ENCODE measurements around the gene MESD. TPM values are rescaled to one million over a fixed set of nuclear protein-coding genes. Genes with fewer than 3 reads are reported as not detected.

Gene MESD
- total RNA-seq, 1 experiment from 2014 or later = 47.3 TPM

DNA sequence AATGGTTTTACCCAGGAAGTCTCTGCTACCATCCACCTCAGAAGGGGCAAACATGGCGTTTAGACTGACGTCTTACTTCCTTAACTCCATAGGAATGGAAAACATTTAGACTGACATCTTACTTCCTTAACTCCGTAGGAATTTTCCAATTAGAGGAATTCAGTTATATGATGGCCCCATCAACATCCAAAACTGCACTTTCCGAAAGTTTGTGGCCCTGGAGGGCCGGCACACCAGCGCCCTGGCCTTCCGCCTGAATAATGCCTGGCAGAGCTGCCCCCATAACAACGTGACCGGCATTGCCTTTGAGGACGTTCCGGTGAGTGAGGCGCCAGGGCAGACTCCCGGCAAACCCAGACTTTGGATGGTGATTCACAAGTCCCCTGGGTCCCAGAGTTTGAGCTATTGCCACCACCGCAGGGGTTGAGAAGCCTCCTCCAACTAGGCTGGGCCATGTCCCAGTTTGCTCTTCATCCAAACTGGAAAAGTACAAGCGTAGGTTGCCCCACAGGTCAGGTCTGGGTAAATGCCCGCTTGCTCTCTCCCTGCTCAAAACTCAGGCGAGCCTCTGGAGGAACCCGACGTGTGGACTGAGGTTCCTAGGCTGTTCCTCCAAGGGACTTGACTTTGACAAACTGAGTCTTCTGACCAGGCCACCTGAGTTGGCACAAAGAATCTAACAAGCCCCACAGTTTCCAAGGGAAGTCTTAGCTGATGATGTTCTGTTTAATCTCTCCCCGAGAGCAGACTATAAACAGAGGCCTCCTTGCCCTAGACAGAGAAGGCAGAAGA is 57.7 kb downstream of the MESD start:
- BruUV-seq (replicated peaks) = no TSS peak
- Mint-ChIP-seq H3K9me3 (ENCODE audit: low read depth, unreplicated experiment) (no peaks in the 10 kb centered on the region), H3K4me3 (ENCODE audit: low read depth, unreplicated experiment) (no peak overlapping the region), H3K4me1 (ENCODE audit: low read depth, unreplicated experiment) (peaks cover 13% of the 10 kb centered on the region), H3K27ac (ENCODE audit: unreplicated experiment) (no peak overlapping the region), H3K36me3 (ENCODE audit: insufficient read depth, unreplicated experiment) (no peaks in the 10 kb centered on the region), H3K27me3 (ENCODE audit: unreplicated experiment) (no peaks in the 10 kb centered on the region)
- intact Hi-C loops (cut with micrococcal nuclease; ENCODE audit: unreplicated experiment) = no loop called here
- CTCF ChIA-PET = no interaction called here
- no peak for DNase-seq
- TF ChIP-seq CTCF (IDR thresholded peaks at IDR 0.05; ENCODE audit: unreplicated experiment) = no peak

GRCh38 chr15:80931191-80931590 is 58.4 kb downstream of the MESD start:
- BruUV-seq (replicated peaks) = no TSS peak
- CTCF ChIA-PET = no interaction called here
- Mint-ChIP-seq H3K27ac (ENCODE audit: unreplicated experiment) (no peak overlapping the region), H3K4me1 (ENCODE audit: low read depth, unreplicated experiment) (peaks cover 13% of the 10 kb centered on the region), H3K27me3 (ENCODE audit: unreplicated experiment) (no peaks in the 10 kb centered on the region), H3K36me3 (ENCODE audit: insufficient read depth, unreplicated experiment) (no peaks in the 10 kb centered on the region), H3K4me3 (ENCODE audit: low read depth, unreplicated experiment) (no peak overlapping the region), H3K9me3 (ENCODE audit: low read depth, unreplicated experiment) (no peaks in the 10 kb centered on the region)
- intact Hi-C loops (cut with micrococcal nuclease; ENCODE audit: unreplicated experiment) = no loop called here
- no peak for DNase-seq
- no peak for TF ChIP-seq CTCF (IDR thresholded peaks at IDR 0.05; ENCODE audit: unreplicated experiment)

GRCh38 chr15:80929689-80930088 is 59.9 kb downstream of the MESD start:
- Mint-ChIP-seq H3K27me3 (ENCODE audit: unreplicated experiment) (no peaks in the 10 kb centered on the region), H3K27ac (ENCODE audit: unreplicated experiment) (no peak overlapping the region), H3K9me3 (ENCODE audit: low read depth, unreplicated experiment) (no peaks in the 10 kb centered on the region), H3K36me3 (ENCODE audit: insufficient read depth, unreplicated experiment) (no peaks in the 10 kb centered on the region), H3K4me3 (ENCODE audit: low read depth, unreplicated experiment) (no peak overlapping the region), H3K4me1 (ENCODE audit: low read depth, unreplicated experiment) (peaks cover 6% of the 10 kb centered on the region)
- no TSS peak for BruUV-seq (replicated peaks)
- intact Hi-C loops (cut with micrococcal nuclease; ENCODE audit: unreplicated experiment) = no loop called here
- CTCF ChIA-PET = no interaction called here
- no peak for TF ChIP-seq CTCF (IDR thresholded peaks at IDR 0.05; ENCODE audit: unreplicated experiment)
- DNase-seq = no peak

DNA sequence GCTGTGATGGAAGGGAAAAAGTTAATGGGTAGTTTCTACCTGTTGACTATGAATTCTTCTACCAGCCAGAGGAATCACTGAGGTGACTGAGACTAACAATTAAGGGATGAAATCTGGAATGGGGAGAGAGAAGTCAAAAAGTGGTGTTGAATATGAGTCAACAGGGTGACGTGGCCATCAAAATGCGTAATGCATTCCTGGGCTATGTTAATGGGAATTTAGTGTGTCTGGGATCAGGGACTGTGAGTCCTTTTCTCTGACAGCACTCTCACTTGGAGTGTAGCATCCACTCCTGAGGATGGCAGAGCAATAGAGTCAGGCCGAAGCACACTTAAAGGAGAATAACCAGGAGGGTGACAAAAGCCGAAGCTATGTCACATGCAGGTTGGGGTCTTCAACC is 60.4 kb downstream of the MESD start:
- Mint-ChIP-seq H3K27ac (ENCODE audit: unreplicated experiment) (no peak overlapping the region), H3K27me3 (ENCODE audit: unreplicated experiment) (no peaks in the 10 kb centered on the region), H3K9me3 (ENCODE audit: low read depth, unreplicated experiment) (no peaks in the 10 kb centered on the region), H3K4me3 (ENCODE audit: low read depth, unreplicated experiment) (no peak overlapping the region), H3K36me3 (ENCODE audit: insufficient read depth, unreplicated experiment) (no peaks in the 10 kb centered on the region), H3K4me1 (ENCODE audit: low read depth, unreplicated experiment) (peaks cover 2% of the 10 kb centered on the region)
- no TSS peak for BruUV-seq (replicated peaks)
- TF ChIP-seq CTCF (IDR thresholded peaks at IDR 0.05; ENCODE audit: unreplicated experiment) = no peak
- intact Hi-C loops (cut with micrococcal nuclease; ENCODE audit: unreplicated experiment) = no loop called here
- DNase-seq = no peak
- CTCF ChIA-PET = no interaction called here

Measured in Calu3 (cell line).